Measurements from ENCODE around the gene CENPA.
"Not testable (repeated sequence)": the region's sequence is repeated elsewhere in the genome, so short reads cannot be mapped to it uniquely, and the experiment has no call there.

Gene CENPA

DNA sequence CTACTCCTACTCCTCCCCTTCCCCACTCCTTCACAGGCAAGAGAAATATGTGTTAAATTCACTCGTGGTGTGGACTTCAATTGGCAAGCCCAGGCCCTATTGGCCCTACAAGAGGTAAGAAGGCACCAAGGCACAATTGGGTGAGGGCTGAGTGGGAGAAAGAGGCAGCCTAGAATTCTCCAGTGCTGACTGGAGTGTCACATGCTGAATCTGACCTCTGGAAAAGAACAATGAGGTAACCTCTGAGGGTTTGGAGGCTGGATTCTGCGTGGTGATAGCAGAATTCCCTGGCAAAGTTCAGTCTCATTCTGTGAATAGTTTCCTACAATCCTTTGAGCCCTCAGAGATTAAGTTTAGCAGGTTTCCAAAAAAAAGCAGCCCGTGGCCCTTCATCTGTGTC lies 6.9 kb downstream of the CENPA start:
- no peak for DNase-seq (ENCODE audit: low spot score)

DNA sequence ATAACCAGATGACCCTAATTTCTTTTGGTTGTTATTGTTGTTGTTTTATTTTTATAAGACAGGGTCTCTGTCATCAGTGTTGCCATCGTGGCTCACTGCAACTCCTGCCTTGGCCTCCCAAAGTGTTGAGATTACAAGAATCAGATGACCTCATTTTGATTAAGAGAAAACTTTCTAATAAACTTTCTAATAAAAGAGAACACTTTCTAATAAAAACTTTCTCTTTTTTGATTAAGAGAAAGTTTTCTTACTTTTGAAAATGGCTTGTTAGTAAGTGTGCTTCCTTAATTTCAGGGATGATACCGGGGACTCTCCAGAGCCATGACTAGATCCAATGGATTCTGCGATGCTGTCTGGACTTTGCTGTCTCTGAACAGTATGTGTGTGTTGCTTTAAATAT lies 7.7 kb downstream of the CENPA start:
- DNase-seq (ENCODE audit: low spot score): no peak

DNA sequence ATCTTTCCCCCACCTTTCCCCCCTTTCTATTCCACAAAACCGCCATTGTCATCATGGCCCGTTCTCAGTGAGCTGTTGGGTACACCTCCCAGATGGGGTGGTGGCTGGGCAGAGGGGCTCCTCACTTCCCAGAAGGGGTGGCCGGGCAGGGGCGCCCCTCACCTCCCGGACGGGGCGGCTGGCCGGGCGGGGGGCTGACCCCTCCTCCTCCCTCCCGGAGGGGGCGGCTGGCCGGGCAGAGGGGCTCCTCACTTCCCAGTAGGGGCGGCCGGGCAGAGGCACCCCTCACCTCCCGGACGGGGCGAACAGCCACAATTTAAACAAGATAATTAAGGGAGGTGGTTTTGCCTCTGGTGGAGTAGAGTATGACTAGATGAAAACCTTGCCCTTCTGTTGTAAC lies 9.3 kb downstream of the CENPA start:
- not testable (repeated sequence) for DNase-seq (ENCODE audit: low spot score)

DNA sequence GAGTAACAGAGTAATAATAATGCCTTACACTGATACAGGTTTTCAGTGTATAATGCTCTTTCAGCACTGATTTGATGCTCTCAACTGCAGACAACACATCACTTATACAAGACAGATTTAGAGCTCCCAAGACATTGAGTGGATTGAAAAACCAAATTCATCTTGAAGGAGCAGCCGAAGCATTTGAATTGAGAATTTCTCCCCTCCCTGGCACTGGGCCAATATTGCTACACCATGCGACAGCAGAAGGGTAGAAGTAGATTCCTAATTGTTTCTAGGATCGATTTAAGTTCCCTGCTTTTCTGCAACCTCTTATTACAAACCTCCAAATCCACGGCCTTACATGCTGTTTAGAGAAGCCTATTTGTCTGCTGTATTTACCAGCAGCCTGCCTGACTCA lies 15.5 kb downstream of the CENPA start:
- no peak for DNase-seq (ENCODE audit: low spot score)

DNA sequence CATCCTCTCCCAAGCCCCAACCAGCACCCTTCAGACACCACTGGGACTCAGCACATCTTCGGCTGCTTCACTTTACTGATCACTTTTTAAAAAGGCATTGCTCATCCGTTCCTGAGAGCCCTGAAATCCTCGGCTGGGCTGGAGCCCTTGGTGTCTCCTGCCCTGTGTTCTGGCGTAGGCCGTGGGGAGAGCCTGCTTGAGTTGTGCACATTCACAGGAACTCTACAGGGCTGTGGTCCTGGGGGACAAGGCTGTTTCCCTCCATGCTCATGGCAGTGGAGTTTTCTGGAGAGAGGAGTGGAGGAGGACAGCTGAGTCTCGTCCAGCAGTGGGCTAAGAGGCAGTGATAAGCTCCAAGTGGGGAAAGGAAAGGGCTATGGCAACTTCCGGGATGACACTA lies 15.9 kb downstream of the CENPA start:
- no peak for DNase-seq (ENCODE audit: low spot score)

DNA sequence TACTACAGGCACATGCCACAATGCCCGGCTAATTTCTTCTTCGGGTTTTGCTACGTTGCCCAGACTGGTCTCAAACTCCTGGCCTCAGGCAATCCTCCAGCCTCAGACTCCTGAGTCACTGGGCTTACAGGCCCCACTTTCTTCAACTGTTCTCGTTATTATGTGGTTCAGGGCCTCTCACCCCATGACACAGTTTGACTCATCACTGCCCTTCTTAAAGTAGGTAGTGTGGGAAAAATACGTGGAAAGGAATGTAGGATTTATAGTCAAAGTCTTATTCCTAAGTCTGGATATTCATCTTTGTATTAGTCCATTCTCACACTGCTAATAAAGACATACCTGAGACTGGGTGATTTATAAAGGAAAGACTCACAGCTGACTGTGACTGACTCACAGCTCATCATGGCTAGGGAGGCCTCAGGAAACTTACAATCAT lies 19.4 kb downstream of the CENPA start:
- DNase-seq (ENCODE audit: low spot score): no peak

DNA sequence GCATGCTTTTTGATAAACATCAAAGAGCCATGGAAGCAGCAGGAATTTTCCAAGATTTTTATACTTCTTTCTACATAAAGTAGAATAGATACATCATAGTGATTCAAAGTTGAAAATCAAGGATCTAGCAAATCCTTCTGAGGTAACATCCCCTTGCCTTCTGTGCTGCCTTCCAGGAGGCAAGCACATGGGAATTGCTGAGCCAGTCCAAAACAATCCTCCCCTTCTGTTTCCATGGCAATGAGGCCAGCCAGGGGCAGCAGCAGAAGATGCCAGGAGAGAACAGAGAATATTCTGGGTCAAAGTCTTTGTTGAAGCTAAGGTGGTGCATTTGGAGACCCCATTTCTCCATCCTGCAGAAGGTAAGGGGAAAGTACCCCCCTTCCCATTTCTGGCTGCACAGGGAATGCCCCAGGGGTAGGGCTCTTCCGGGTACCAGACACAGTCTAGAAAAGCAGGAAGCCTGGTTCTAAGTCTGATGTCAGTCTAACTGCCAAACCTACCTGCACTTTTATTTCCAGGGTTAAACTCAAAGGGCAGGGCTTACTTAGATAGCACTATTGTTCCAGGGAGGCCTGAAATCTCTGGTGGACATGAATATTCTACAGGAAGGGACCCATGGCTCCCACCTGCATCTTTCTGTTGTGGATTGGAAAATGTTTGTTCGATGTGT lies 22.1 kb downstream of the CENPA start:
- DNase-seq (ENCODE audit: low spot score): no peak

DNA sequence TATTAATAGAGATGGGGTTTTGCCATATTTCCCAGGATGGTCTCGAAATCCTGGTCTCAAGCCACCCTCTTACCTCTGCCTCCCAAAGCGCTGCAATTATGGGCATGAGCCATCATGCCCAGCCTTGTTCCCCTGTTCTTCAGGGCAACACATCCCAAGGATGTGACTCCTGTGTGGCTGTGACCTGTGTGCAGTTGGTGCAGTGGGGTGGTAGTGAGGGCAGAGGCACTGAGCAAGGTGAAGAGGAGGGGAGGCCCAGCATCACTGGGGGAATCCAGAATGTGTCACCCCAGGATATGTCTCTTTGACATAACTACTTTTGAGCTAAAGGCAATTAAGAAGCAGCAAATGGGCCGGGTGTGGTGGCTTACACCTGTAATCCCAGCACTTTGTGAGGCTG lies 23.4 kb downstream of the CENPA start:
- no peak for DNase-seq (ENCODE audit: low spot score)

DNA sequence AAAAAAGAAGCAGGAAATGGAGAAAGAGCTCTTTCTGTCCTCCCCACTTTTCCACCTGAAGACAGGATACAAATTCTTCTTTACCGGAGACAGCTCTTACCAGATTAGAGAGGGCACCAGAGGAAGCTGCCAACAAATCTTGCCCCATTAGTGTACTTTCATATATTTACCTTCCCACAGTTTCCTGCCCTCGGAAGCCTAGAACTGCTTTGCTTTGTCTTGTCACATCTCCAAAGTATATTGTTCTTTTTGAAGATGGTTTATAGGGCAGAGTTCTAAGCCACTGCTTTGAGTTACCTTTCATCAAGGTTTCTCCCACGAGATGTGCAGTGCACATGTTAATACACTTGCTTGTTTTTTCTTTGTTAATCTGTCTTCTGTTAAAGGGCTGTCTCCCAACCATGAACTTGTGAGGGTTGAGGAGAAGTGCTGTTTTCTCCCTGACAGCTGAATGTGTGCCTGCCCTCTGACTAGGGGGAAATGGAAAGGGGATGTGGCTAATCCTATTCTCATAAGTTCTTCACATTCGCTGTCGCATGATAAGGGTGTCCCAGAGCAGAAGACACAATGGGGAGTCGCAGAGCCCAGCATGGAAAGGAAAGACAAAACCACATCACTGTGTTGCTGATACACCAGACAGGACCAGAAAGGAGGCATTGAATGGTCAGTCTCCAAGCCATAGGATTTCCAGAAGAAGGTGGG lies 24.2 kb downstream of the CENPA start:
- no peak for DNase-seq (ENCODE audit: low spot score)

DNA sequence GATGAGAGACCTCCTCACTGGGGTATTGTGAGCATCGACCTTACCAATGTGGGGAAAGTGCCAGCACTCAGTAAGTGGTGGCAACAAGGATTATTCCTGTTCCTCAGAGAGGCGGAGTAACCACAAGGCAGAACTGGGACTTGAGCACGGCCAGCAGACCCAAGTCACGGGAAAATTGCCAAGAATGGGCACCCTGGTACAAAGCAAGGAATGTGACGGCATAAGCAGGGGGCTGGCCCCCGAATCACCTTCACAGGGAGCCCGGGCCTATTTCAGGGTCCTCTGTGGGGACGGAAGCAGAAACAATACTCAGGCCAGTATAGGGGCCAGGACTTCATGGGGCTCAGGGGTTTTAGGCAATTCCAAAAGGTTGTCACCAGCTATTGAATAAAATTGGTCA lies 25.4 kb downstream of the CENPA start:
- no peak for DNase-seq (ENCODE audit: low spot score)

DNA sequence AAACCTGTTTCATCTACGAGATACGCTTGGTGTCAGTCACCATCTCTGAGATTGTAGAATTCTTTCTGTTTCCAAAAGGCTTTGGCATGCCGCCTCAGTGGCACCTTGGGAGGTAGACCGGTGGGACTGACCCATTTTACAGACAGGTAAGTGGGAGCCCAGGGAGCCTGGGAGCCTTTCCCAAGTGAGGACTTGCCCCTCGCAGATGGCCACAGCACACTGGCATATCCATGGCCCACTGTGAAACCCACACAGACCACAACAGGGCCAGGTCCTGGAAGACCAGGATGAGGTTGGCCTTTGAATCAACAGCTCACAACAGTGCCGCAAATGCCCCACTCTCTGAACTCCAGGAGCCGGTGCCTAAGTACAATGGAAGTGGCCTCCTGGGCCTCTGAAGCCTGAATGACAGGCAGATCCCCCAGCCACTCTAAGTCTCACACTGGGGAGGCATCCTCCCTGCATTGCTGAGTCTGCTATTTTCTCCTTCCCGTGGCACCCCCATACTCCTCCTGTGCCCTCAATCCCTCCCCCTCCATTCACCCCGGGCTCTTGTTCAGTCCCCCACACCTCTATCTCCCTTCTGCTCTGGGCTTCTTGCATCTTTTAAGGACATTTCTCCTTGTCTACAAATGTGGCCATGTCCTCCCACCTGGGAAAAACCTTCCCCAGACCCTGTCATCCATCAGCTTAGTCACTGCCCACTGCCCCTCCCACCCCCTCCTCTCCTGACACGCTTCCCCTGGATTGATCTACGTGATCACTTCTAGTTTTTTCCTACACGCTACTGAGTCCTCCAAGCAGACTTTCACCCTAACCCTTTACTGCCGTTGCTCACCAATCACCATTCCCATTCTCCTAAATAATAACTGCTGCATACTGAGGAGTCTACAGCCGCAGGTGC lies 26.2 kb downstream of the CENPA start:
- DNase-seq (ENCODE audit: low spot score): no peak

DNA sequence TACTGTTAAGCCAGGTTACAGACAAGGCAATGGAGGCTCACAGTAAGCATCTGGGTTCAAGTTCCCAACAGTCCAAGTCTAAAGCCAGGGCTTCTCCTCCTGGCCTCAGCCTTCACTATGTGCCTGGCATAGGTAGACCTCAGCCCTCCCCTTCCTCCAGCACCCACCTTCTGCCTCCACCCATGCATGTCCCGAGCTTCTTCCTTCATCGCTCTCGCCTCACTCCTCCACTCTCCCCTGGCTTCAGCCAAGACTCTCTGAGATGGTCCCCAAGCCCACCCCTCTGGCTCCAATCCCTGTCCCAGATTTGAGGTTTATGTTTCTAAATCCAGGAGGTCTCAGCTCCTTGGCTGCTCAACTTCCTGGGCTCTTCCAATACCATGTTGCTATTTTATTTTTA lies 26.9 kb downstream of the CENPA start:
- DNase-seq (ENCODE audit: low spot score): no peak

DNA sequence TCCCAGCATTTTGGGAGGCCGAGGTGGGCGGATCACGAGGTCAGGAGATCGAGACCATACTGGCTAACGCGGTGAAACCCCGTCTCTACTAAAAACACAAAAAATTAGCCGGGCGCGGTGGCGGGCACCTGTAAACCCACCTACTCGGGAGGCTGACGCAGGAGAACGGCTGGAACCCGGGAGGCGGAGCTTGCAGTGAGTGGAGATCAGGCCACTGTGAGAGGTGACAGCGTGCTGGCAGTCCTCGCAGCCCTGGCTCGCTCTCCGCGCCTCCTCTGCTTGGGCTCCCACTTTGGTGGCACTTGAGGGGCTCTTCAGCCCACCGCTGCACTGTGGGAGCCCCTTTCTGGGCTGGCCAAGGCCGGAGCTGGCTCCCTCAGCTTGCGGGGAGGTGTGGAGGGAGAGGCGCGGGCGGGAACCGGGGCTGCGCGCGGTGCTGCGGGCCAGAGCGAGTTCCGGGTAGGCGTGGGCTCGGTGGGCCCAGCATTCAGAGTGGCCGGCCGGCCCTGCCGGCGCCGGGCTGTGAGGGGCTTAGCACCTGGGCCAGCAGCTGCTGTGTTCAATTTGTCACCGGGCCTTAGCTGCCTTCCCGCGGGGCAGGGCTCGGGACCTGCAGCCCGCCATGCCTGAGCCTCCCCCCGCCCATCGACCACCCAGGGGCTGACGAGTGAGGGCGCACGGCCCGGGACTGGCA lies 28.4 kb downstream of the CENPA start:
- DNase-seq (ENCODE audit: low spot score): not testable (repeated sequence)

DNA sequence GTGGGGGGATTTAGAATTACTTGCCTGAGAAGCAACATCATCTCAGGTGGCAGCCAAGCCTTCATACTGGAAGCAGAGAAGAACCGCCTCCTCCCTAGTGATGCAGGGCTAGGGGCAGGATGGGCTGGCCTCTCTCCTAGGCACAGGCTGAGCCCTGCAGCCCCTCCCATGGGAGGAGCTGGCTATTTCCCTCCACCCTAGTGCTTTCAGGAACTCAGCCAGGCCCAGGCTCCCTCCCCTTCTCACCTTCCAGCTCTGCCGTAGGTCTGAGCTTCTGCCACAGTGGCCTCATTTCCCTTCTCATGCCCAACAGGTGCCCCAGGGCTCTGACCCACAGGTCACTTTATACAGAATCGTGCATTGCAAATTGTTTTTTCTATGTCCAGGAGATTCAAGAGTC lies 31.0 kb downstream of the CENPA start:
- DNase-seq (ENCODE audit: low spot score): peak; percentile 22

DNA sequence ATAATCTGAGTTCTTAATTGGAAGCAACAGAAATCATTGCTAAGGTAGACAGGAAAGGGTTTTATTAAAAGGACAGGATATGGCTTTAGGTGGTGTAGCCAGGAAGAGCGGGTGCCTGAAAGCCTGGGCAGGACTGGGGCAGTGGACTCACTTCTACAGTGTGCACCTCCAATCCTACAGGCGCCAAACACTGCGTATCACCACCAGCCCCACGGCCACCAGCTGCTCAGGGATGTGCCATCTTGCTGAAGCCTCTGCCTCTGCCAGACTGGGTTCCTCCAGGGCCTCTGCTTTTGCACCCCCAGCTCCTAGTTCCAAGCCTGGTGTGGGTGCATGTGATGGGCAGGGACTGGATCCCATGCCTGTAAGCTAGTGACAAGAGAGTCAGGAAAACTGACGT lies 32.4 kb downstream of the CENPA start:
- DNase-seq (ENCODE audit: low spot score): no peak

DNA sequence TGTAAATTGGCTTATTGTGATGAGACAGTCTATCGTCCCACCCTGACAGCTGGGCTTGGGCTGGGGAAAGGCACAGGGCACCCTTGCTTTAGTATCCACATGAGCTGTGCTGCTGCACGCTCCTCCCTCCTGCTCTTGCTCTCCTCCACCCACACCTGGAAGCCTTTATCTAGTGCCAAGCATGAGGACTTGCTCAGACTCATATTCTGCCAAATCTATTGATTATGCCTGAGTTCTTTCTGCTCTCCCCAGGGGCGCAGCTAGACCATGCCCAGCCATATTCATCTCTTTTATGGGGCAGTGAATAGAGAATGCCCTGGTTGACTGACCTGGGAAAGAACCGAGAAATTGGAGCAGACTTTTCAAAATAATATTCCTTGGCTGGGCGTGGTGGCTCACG lies 33.1 kb downstream of the CENPA start:
- DNase-seq (ENCODE audit: low spot score): no peak

DNA sequence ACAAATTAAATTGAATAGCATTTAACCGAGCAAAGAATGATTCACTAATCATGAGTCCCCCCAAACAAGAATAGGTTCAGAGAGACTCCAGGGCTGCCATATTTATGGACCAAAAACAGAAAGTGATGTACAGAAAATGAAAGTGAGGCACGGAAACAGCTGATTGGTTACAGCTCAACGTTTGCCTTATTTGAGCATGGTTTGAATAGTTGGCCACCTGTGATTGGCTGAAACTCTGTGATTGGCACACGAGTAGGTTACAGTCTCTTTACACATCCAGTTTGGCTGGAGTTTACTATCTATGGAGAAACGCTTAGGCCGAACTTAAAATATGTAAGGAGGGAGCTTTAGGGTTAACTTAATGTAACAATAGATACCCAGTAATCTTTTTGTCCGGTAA lies 35.1 kb downstream of the CENPA start:
- DNase-seq (ENCODE audit: low spot score): no peak

DNA sequence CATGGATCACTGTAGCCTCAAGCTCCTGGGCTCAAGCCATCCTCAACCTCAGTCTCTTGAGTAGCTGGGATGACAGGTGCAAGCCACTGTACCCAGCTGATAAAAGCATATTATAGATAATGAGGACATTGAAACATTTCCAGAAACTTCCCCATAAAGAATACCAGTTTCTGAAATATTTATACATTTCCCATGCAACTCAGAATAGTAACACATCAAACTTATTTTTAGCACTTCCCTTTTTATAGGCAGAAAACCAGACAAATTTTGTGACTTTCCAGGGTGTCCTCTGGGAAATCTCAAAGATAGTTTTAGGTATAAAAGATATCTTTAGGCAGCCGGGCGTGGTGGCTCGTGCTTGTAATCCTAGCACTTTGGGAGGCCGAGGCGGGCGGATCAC lies 37.0 kb downstream of the CENPA start:
- DNase-seq (ENCODE audit: low spot score): no peak

DNA sequence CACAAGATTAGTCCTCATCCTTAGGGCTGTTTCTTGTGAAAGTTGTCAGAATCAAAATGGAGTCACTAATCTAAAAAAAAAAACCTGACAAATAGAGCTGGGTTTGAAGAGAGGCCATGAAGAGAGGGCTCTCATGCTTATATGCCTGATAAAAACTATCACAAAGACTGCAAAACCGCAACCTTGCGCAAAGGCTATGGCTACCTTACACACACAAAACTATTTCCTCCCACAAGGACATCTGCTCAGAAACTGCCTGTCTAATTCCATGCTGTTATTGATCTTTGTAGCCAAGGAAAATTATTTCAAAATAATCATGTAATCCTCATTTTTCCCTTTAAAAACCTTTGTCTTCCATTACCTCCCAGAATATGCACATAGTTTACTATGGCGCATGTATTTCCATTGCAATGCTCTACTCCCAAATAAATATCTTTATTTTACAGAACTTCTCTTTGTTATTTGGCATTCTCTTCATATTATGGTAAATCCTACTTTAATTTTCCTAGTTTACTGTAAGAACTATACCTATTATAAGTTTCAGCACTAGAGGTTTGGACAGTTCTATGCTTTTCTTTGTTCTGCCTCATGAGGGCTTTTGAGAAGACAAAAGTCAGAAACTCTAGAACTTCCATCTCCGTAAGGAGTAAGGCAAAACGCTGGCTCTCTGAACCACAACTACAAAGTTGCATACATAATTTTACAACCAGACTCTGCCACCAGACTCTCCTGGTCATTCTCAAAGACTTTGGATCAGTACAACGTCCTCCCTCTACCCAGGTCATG lies 52.5 kb downstream of the CENPA start:
- no peak for DNase-seq (ENCODE audit: low spot score)

DNA sequence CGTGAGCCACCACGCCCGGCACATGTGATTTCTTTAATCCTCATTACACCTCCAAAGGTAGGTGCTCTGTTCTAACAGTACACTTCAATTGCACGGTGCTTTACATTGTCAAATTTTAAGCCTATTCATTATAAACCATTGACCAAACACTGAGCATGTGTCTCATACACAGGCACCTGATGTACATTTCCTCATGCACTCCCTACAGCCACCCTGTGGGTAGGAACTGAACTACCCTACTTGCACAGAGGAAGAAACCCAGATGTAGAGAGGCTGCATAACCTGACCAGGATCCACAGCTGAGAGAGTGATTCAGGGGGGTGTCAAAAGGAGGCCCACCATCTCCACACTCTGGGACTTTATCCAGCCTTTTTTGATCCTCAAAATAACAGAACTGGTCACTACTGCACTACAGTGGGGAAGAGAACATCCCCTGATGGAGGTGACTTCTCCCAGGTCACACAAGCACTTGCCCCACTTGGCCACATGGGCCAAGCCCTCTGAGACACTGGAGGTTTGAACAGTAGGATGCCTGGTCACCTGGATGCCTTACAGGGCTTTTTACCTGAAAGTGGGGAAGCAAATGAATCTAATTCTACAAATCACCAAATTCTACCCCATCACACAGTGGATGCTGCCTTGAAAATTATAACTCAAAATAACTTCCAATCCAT lies 55.2 kb downstream of the CENPA start:
- no peak for DNase-seq (ENCODE audit: low spot score)

DNA sequence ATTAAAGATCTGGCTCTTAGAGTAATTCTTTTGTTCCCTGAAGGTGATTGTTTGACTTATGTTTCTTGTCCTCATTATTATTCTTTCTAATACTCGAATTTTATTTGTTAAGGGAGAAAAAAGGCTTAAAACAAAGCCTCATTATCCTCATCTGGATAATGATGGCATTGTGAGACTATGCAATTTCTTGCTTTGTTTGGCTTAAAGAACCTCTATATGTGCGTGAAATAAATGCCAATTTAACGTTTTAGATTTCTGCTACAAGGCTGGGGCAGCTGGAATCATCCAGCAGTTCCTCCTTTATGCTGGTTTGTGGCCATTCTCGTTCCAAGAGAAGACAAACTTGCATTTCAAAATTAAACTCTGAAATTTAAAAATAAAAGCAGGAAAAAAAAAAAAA lies 57.2 kb downstream of the CENPA start:
- no peak for DNase-seq (ENCODE audit: low spot score)

All from hematopoietic multipotent progenitor cell treated with erythropoietin and hydrocortisone succinate and interleukin-3 and kit ligand, for 15 days (in vitro differentiated cells).